ENCODE results near the gene BRAF. TPM values are rescaled to one million over a fixed set of nuclear protein-coding genes. Genes with fewer than 3 reads are reported as not detected.

The BRAF gene
- total RNA-seq, 1 donor from 2014 or later: 28.4 TPM

GRCh38 chr7:140869430-140869829, 55.3 kb downstream of the BRAF start:
- Mint-ChIP-seq H3K27me3 (ENCODE audit: unreplicated experiment) (peaks cover 2% of the 10 kb centered on the region), H3K4me3 (ENCODE audit: unreplicated experiment) (no peak overlapping the region), H3K4me1 (ENCODE audit: unreplicated experiment) (peaks cover 3% of the 10 kb centered on the region), H3K36me3 (ENCODE audit: low read depth, unreplicated experiment) (peaks cover 8% of the 10 kb centered on the region), H3K9me3 (ENCODE audit: unreplicated experiment) (no peaks in the 10 kb centered on the region), H3K27ac (ENCODE audit: unreplicated experiment) (no peak overlapping the region)
- TF ChIP-seq CTCF (IDR thresholded peaks at IDR 0.05; ENCODE audit: unreplicated experiment): no peak
- no peak for DNase-seq (ENCODE audit: low spot score)

GRCh38 chr7:140867467-140868462, 57.0 kb downstream of the BRAF start:
- Mint-ChIP-seq H3K9me3 (ENCODE audit: unreplicated experiment) (no peaks in the 10 kb centered on the region), H3K36me3 (ENCODE audit: low read depth, unreplicated experiment) (peaks cover 5% of the 10 kb centered on the region), H3K27me3 (ENCODE audit: unreplicated experiment) (peaks cover 2% of the 10 kb centered on the region), H3K27ac (ENCODE audit: unreplicated experiment) (no peak overlapping the region), H3K4me1 (ENCODE audit: unreplicated experiment) (peaks cover 6% of the 10 kb centered on the region), H3K4me3 (ENCODE audit: unreplicated experiment) (no peak overlapping the region)
- no peak for TF ChIP-seq CTCF (IDR thresholded peaks at IDR 0.05; ENCODE audit: unreplicated experiment)
- DNase-seq (ENCODE audit: low spot score): no peak

GRCh38 chr7:140866926-140867325, 57.8 kb downstream of the BRAF start:
- Mint-ChIP-seq H3K27ac (ENCODE audit: unreplicated experiment) (no peak overlapping the region), H3K9me3 (ENCODE audit: unreplicated experiment) (no peaks in the 10 kb centered on the region), H3K27me3 (ENCODE audit: unreplicated experiment) (peaks cover 2% of the 10 kb centered on the region), H3K36me3 (ENCODE audit: low read depth, unreplicated experiment) (peaks cover 5% of the 10 kb centered on the region), H3K4me1 (ENCODE audit: unreplicated experiment) (peaks cover 6% of the 10 kb centered on the region), H3K4me3 (ENCODE audit: unreplicated experiment) (no peak overlapping the region)
- no peak for TF ChIP-seq CTCF (IDR thresholded peaks at IDR 0.05; ENCODE audit: unreplicated experiment)
- DNase-seq (ENCODE audit: low spot score): no peak

GRCh38 chr7:140864732-140865131, 60.0 kb downstream of the BRAF start:
- H3K4me3 Mint-ChIP-seq (ENCODE audit: unreplicated experiment): no peak overlapping the region
- H3K4me1 Mint-ChIP-seq (ENCODE audit: unreplicated experiment): peaks cover 6% of the 10 kb centered on the region
- no peak for DNase-seq (ENCODE audit: low spot score)
- peaks cover 2% of the 10 kb centered on the region for H3K27me3 Mint-ChIP-seq (ENCODE audit: unreplicated experiment)
- H3K27ac Mint-ChIP-seq (ENCODE audit: unreplicated experiment): no peak overlapping the region
- peaks cover 5% of the 10 kb centered on the region for H3K36me3 Mint-ChIP-seq (ENCODE audit: low read depth, unreplicated experiment)
- H3K9me3 Mint-ChIP-seq (ENCODE audit: unreplicated experiment): no peaks in the 10 kb centered on the region
- no peak for TF ChIP-seq CTCF (IDR thresholded peaks at IDR 0.05; ENCODE audit: unreplicated experiment)

DNA sequence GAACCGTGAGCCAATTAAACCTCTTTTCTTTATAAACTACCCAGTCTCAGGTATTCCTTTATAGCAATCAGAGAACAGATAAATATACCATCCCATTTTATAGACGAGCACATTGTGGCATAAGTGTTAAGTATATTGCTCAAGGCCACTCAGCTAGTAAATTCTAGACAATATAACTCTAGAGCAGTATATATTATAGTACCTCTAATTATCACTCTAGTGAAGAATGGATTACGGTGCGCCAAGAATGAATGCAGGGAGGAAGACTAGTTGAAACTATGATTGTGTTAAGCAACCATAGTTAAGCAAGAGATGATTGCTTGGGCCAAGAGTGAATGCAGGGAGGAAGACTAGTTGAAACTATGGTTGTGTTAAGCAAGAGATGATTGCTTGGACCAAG, 60.9 kb downstream of the BRAF start:
- H3K4me1 Mint-ChIP-seq (ENCODE audit: unreplicated experiment): peaks cover 6% of the 10 kb centered on the region
- no peak overlapping the region for H3K27ac Mint-ChIP-seq (ENCODE audit: unreplicated experiment)
- H3K27me3 Mint-ChIP-seq (ENCODE audit: unreplicated experiment): peaks cover 2% of the 10 kb centered on the region
- DNase-seq (ENCODE audit: low spot score): no peak
- no peaks in the 10 kb centered on the region for H3K9me3 Mint-ChIP-seq (ENCODE audit: unreplicated experiment)
- H3K4me3 Mint-ChIP-seq (ENCODE audit: unreplicated experiment): no peak overlapping the region
- TF ChIP-seq CTCF (IDR thresholded peaks at IDR 0.05; ENCODE audit: unreplicated experiment): no peak
- peaks cover 5% of the 10 kb centered on the region for H3K36me3 Mint-ChIP-seq (ENCODE audit: low read depth, unreplicated experiment)

All from endothelial cell (in vitro differentiated cells).